ENCODE data around the gene RERE.
"Not testable (repeated sequence)": the region's sequence is repeated elsewhere in the genome, so short reads cannot be mapped to it uniquely, and the experiment has no call there.

Gene RERE

DNA sequence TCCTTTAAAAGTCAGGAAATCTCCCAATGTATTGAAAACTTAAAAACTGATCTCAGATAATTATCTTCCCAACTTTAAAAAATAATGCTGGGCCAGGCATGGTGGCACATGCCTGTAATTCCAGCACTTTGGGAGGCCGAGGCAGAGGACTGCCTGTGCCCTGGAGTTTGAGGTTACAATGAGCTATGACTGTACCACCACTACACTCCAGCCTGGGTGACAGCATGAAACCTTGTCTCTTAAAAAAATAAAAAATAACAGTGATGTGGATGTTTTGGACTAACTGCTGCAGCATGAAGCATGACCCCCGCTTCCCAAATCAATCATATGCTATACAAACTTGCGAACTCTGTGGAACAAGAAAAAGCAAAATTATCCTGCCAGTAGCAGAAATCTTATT lies 186.3 kb downstream of the RERE start:
- peak; percentile 25 for DNase-seq

DNA sequence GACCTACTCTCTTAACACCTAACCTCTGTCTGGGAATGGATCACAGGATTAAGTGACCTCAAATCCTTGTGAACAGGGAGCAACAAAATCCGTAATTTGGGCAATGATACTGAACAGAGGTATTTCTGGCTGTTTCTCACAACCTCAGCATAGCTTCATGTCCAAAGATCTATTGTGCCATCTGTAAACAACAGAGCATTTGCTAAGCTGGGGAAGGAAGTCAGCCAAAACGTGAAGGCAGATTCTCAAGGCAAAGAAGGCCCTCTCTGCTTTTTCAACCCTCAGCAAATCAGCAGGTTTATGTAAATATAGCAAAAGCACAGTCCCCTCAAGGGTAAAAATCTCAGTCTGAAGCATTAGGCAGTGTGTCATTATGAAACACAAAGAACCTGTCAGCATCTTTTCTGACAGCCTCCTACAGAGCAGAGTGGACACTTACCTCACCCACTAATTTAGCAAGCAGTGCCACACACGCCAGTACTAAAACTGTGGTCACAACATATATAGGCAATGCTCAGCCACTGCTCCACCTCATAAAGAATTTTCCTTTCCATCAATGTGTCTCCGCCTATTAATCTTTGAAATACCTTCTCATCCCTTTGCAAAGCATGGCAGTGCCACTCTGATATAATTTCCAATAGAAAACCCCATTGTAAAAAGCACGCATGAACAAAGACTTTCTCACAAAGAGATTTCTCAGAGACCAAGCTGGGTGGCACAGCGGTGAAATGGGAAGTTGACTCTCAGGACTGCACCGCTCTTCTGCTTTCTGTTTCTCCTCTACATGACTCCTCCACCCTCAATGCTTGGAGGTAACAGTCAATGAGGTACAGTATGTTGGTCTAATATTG lies 188.0 kb downstream of the RERE start:
- no peak for DNase-seq

DNA sequence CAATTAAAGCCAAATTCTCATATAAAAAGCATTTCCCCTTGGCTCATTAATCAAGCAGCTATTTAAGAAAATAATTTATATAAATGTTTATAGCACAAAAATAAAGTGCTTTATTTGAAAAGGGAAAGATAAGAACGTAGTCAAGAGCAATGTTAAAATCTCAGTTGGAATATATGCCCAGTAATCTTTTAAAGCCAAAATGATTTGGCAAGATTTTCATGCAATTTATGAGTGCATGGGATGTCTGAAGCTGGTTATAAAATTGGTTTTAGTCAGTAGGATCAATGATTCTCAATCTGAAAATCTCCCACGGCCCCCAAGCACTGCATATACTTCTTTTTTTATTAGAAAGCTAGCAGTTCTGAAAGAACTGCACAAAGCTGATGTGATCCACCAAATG lies 188.8 kb downstream of the RERE start:
- no peak for DNase-seq

DNA sequence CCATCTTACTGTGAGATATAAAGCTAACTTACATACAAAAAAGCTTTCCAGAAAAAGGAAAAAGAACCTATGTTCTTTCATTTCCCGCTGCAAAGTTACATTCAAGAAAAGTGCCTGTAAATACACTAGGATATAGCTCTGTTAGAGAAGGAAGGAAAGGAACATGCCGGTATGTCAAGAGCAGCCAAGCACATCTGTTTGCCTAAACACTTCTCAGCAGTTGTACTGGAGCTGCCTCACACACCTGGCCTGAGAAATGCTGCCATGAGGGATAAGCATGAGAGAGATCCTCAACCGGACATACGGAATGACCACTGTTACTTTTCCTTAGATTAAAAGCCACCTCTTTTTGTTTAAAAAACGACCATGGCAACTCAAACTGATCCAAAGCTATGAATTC lies 189.7 kb downstream of the RERE start:
- DNase-seq, result no peak

GRCh38 chr1:8625981-8626898 lies 191.2 kb downstream of the RERE start:
- DNase-seq, result peak; percentile 99

DNA sequence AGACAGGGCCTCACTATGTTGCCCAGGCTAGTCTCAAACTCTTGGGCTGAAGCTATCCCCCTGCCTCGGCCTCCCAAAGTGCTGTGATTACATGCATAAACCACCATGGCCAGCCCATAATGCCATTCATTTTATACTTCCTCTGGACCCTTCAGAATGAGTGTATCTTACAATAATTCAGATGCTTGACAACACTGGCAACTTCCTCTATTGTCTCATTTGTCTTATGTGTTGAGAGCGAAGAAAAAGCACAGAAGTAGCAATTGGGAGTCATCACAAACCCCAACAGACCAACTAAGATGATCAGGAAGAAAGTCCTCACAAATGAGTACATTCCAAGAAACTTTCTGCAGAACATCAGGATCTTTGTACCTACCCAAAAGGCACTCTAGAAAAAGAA lies 191.9 kb downstream of the RERE start:
- no peak for DNase-seq

DNA sequence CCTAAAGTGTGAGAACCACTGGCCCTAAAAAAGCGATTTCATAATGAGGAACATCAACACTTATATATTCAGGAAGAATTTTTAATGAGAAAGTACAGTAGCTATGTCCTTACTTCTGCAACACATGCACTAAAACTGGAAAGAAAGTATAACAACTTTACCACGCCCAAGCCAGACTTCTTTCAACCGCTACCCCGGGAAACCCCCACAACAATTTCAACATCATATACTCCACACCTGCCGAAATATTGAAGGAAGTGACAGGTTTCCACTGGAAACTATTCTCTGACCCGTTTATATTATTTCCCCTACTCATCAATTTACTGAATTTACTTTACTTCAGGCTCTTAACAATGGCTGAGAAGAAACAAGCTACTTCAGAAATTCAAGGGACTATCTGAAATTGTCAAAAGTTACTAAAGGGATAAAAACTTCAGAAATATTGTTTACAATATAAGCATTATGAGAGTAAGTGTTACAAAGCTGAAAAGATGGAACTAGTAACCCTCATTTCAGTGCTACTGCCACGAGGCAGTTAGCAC lies 193.7 kb downstream of the RERE start:
- not testable (repeated sequence) for DNase-seq

DNA sequence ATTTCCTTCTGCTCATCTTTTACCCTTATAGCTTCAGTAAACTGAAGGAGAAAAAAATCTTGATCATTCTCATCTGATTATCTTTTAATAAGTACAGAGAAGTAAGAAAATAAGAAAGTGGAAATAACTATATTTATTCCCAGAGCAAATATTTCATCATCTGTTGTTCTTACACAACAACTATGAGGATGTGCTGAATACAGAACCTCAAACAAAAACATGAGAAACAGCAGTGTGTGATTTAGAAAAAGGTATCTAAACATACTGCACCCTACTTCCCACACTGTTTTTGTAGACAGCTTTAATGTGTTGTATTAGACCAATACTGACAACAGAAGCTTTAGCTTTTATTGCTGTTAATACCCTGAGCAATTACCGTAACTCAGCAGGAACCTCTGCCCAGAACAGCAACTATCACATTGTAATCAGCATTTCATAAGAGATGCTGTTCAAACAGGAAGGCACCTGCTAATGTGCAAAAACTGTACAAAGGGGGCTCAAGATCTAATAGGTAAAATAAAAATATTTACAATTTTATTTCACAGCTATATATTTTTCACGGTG lies 195.6 kb downstream of the RERE start:
- DNase-seq, result not testable (repeated sequence)

DNA sequence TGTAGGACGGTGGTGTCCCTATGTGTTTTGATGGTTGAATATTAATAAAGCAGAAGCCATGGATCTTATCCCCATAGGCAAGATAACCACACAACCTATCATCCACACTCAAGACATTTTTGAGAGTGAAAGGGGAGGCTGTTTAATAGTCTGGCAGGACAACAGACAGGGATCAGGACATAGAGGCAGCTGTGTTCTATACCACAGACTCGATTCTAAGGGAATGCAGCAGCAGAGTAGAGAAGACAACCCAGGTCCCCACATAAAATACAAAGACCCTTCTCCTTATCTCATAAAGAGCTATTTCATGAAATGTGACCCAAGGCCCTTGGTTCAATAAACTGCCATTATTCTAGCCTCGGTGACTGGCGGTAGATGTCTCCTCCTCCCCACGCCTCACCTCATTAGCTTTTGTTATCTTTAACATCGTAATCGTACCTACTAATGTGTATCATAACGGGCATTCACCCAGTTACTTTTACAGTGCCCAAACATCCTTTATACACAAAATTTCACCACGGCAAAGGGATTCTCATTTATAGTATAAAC lies 196.3 kb downstream of the RERE start:
- DNase-seq, result not testable (repeated sequence)

DNA sequence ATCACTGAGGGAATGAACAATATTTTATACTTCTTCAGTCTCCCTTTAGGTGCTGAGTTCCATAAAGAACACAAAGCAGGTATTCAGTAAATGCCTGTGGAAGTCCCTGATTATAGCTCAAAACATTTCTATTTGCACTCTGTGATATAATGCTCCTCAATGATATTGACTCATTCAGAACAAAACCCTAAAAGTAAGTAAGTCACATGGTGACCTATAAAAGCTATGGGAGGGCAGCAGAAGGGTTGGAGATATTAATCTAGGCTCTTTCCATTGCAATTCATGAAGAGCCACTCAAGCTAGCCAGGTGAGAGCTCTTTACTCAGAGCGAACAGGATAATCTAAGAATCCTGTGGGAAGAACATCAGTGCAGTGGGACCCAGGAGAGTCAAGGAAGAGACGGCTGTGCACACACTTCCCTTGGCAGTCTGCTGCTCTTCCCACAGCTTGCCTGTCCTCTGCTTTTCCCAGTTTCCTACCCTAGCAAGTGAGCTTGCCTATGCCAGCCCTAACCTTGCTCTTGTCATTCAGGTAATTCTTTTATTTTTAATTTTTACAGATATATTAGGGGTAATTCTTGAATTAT lies 197.4 kb downstream of the RERE start:
- DNase-seq, result not testable (repeated sequence)

- DNase-seq, result not testable (repeated sequence)
These were observed 198.0 kb downstream of the RERE start for GRCh38 chr1:8619419-8619818.

GRCh38 chr1:8616791-8617190 lies 200.6 kb downstream of the RERE start:
- DNase-seq, result peak; percentile 90

DNA sequence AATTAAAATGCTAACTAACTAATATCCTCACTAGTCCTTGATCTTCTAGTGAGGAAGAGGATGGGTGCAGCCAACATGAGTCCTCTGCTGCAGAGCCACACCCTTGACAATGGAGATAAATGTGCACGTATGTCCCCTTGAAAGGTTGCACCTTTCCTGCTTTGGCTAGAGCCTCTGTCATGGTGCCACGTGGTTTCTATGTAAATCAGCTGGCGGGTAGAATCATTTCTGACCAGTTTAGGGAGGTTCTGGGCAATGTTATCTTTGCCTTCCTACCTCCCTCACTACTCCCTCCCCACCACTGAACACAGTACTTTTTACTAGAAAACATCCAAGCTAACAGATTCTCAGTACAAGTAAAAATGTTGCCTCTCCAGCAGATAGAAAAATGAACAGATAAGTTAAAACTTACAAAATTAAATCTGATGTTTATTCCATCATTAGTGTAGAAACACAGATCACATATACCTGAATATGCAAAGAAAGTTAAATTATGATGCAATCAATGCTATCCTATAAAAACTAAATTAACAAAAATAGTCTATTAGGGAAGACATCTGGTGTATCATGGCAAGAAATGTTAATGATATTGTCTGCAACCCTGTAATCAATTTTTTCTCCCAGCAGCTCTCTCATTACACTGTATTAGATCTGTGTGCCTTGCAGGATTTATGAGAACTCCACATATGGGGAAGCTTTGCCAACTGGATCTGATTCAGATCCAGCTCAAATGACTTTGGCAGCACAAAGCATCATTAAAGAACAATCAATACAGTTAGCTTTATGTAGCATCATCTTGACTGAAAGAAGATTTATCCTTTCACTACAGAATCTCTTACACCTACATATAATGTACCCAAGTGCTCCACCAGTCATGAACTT lies 205.6 kb downstream of the RERE start:
- not testable (repeated sequence) for DNase-seq

DNA sequence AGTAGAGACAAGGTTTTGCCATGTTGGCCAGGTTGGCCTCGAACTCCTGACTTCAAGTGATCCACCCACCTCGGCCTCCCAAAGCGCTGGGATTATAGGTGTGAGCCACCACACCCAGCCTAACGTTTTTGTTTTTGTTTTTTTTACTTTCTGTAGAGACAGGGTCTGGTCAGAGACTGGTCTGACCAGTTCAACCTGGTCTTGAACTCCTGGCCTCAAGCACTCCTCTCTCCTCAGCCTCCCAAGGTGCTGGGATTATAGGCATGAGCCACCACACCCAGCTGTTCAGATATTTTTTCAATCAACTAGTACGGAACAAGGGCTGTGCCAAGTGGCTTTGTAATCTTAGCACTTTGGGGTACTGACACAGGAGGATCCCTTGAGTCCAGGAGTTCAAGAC lies 209.5 kb downstream of the RERE start:
- no peak for DNase-seq

- DNase-seq, result no peak
These were observed 213.1 kb downstream of the RERE start for GRCh38 chr1:8604041-8604945.

- no peak for DNase-seq
These were observed 214.2 kb downstream of the RERE start for GRCh38 chr1:8603220-8603616.

GRCh38 chr1:8602471-8603219 lies 214.8 kb downstream of the RERE start:
- no peak for DNase-seq

DNA sequence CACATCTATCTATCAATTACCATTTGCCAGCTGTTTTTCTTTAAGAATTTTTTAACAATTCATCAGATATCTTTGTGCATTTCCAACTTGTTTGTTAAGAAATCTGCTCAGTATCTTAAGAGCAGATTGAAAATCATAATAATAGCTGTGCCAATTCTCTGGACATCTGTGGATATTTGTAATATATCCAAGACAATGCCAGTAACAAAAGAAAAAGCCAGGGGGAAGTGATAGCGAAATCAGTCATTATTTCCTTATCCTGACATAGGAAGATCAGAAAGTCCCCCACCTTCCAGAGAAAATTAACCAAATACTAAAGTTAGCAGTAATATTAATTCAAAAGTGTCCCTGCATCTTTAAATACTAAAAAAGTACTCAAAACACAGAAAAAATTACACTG lies 217.1 kb downstream of the RERE start:
- no peak for DNase-seq

DNA sequence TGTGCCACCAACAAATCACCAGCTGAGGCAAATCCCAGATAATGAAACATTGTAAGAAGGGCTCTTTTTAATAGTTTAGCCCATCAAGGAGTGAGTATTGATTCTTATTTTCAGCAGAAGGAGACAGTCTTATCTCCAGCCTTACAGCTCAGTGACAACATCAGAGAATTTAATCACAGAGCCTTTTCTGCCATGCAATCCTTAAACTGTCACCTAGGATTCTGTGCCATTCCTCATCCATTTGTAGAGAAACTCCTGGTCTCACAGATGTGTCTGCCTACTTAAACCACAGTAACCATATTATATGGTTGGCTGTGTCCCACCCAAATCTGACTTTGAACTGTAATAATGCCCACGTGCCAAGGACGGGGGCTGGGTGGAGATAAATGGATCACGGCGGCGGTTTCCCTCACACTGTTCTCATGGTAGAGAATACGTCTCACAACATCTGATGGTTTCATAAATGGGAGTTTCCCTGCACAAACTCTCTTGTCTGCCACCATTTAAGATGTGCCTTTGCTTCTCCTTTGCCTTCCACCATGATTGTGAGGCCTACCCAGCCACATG lies 217.7 kb downstream of the RERE start:
- DNase-seq, result no peak
